Kidney epithelial cell (primary cell): ENCODE results near the gene PPM1M. TPM values are rescaled to one million over a fixed set of nuclear protein-coding genes. Genes with fewer than 3 reads are reported as not detected.

Experiments
- DNase-seq: peaks from one replicate; pipeline ENCODE4 v3.0.0-alpha.2; 2010; ENCODE audit warnings: low read depth
- H3K27me3 ChIP-seq: 2 replicates; pipeline ENCODE4 v1.6.0; 2011; ENCODE audit warnings: low read length; ENCODE audit not compliant: control insufficient read depth, insufficient read depth
- H3K36me3 ChIP-seq: 2 replicates; pipeline ENCODE4 v1.5.1; 2011; ENCODE audit warnings: low read length; ENCODE audit not compliant: control insufficient read depth, insufficient read depth
- H3K4me3 ChIP-seq: 2 replicates; pipeline ENCODE4 v1.5.1; 2011; ENCODE audit warnings: low read depth, mild to moderate bottlenecking, control low read depth, low read length
- CTCF ChIP-seq: IDR thresholded peaks from 2 replicates; pipeline ENCODE4 v1.5.1; 2011; ENCODE audit warnings: mild to moderate bottlenecking, moderate library complexity, low read length, control low read depth, inconsistent platforms; ENCODE audit not compliant: insufficient read depth, poor library complexity, severe bottlenecking
- total RNA-seq: library from RNA; depleted of rRNA; stranded (reverse); fragments of >200 nt; gene quantifications from 2 replicates; pipeline ENCODE4 v1.2.3, GENCODE V29; 2015

Gene PPM1M
- total RNA-seq, 1 donor from 2014 or later = 6.1 TPM

- no peaks in the 10 kb centered on the region for H3K27me3 ChIP-seq
These were observed 26.5 kb upstream of the PPM1M start for GRCh38 chr3:52218937-52219650.

DNA sequence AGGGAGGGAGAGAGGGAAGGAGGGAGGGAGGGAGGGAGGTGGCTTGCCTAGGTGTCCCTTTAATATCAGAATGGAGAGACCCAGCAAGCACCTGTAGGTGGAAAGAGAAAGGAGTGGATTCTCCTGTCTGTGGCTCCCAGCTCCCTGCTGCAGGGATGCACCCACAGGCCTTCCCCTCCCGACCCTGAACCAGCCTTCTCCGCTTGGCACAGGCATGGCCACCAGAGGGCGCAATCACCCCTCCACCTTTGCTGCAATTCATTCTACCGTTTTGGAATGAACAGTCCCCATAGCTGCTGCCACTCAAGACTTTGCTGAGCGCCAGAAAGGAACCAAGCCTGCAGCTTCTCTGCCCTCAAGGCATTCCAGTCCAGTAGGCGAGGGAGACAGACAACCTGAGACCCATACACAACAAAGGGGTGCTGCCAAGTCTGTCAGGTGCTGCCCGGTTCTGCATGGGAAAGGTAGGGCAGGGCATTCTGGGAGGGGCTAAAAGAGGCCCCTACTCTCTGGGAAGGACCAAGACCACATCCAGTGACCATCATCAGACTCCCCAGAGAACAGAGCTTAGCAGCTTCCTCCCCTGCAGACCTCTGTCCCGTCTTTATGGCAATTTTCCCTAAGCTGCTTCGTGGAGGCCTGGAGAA is 25.1 kb upstream of the PPM1M start:
- no peaks in the 10 kb centered on the region for H3K36me3 ChIP-seq
- H3K27me3 ChIP-seq = no peaks in the 10 kb centered on the region
- TF ChIP-seq CTCF = peak; percentile 94
- no peak overlapping the region for H3K4me3 ChIP-seq
- no peak for DNase-seq

More at GRCh38 chr3:52218937-52219650, 26.5 kb upstream of the PPM1M start:
- TF ChIP-seq CTCF = no peak
- Histone ChIP-seq H3K4me3 (no peak overlapping the region), H3K36me3 (no peaks in the 10 kb centered on the region)
- no peak for DNase-seq

DNA sequence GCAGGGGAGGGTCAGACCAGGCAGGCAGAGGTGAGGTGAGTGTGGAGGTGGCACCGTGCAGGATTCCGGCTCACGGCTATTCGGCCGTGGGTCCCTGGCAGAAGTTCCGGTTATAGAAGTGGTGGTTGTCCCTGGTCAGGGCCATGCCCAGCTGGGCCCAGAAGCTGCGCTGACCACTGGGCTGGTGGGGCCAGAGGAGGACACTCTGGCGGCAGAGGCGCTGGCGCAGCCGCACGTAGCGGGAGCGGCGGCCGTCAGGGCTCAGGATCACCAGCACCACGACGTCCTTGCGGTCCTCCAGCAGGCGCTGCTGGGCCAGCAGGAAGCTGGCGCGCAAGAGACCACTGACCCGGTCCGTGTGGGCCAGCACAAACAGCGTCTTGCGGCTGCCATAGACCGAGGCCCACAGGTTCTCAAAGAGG is 24.4 kb upstream of the PPM1M start:
- Histone ChIP-seq H3K27me3 (no peaks in the 10 kb centered on the region), H3K4me3 (no peak overlapping the region), H3K36me3 (no peaks in the 10 kb centered on the region)
- DNase-seq = no peak
- no peak for TF ChIP-seq CTCF

- H3K27me3 ChIP-seq = no peaks in the 10 kb centered on the region
These were observed 23.8 kb upstream of the PPM1M start for GRCh38 chr3:52221563-52222318.

More at GRCh38 chr3:52221563-52222318, 23.8 kb upstream of the PPM1M start:
- no peaks in the 10 kb centered on the region for H3K36me3 ChIP-seq
- TF ChIP-seq CTCF = no peak
- H3K4me3 ChIP-seq = no peak overlapping the region
- no peak for DNase-seq
